Progenitor cell of endocrine pancreas (in vitro differentiated cells): ENCODE measurements around the gene ZCCHC7. TPM values are rescaled to one million over a fixed set of nuclear protein-coding genes. Genes with fewer than 3 reads are reported as not detected.
A peak's percentile ranks its signal among the peaks of the same experiment; 100 is the strongest.

ENCODE experiments used
- DNase-seq: peaks from one replicate; pipeline ENCODE4 v3.0.0; 2021; ENCODE audit warnings: low spot score; ENCODE audit not compliant: unreplicated experiment
- H3K27ac Mint-ChIP-seq: 2 replicates; pipeline ENCODE4 v1.8.0; 2021; ENCODE audit warnings: mild to moderate bottlenecking, moderate library complexity, mixed read lengths
- H3K27me3 Mint-ChIP-seq: 2 replicates; pipeline ENCODE4 v1.8.0; 2021; ENCODE audit warnings: mixed read lengths
- H3K36me3 Mint-ChIP-seq: 2 replicates; pipeline ENCODE4 v1.8.0; 2022; ENCODE audit warnings: mixed read lengths; ENCODE audit not compliant: insufficient read depth
- H3K4me1 Mint-ChIP-seq: 2 replicates; pipeline ENCODE4 v1.8.0; 2021; ENCODE audit warnings: low read depth, mixed read lengths
- H3K4me3 Mint-ChIP-seq: 2 replicates; pipeline ENCODE4 v1.8.0; 2021; ENCODE audit warnings: low read depth, mild to moderate bottlenecking, moderate library complexity, mixed read lengths
- H3K9me3 Mint-ChIP-seq: 2 replicates; pipeline ENCODE4 v1.8.0; 2021; ENCODE audit warnings: low read depth, mixed read lengths
- total RNA-seq: library from RNA; stranded (reverse); gene quantifications from 2 replicates; pipeline ENCODE4 v1.2.1, GENCODE V29; 2021
- TF ChIP-seq, protein P1 (sequence below): fragments of 200-600 bp; sonication (generic); IDR thresholded peaks from one replicate; pipeline ENCODE4 v1.5.0; 2021; ENCODE audit warnings: antibody characterized with exemption, mild to moderate bottlenecking; ENCODE audit not compliant: unreplicated experiment

Gene ZCCHC7
- total RNA-seq, 1 donor from 2014 or later: 16.6 TPM

- Mint-ChIP-seq H3K27ac (no peak overlapping the region), H3K9me3 (no peaks in the 10 kb centered on the region), H3K4me1 (peaks cover 7% of the 10 kb centered on the region), H3K36me3 (peaks cover 12% of the 10 kb centered on the region), H3K27me3 (no peaks in the 10 kb centered on the region), H3K4me3 (no peak overlapping the region)
- TF ChIP-seq, protein P1, sequence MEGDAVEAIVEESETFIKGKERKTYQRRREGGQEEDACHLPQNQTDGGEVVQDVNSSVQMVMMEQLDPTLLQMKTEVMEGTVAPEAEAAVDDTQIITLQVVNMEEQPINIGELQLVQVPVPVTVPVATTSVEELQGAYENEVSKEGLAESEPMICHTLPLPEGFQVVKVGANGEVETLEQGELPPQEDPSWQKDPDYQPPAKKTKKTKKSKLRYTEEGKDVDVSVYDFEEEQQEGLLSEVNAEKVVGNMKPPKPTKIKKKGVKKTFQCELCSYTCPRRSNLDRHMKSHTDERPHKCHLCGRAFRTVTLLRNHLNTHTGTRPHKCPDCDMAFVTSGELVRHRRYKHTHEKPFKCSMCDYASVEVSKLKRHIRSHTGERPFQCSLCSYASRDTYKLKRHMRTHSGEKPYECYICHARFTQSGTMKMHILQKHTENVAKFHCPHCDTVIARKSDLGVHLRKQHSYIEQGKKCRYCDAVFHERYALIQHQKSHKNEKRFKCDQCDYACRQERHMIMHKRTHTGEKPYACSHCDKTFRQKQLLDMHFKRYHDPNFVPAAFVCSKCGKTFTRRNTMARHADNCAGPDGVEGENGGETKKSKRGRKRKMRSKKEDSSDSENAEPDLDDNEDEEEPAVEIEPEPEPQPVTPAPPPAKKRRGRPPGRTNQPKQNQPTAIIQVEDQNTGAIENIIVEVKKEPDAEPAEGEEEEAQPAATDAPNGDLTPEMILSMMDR: no peak
- no peak for DNase-seq
These were observed 31.4 kb downstream of the ZCCHC7 start for GRCh38 chr9:37151812-37152211.

DNA sequence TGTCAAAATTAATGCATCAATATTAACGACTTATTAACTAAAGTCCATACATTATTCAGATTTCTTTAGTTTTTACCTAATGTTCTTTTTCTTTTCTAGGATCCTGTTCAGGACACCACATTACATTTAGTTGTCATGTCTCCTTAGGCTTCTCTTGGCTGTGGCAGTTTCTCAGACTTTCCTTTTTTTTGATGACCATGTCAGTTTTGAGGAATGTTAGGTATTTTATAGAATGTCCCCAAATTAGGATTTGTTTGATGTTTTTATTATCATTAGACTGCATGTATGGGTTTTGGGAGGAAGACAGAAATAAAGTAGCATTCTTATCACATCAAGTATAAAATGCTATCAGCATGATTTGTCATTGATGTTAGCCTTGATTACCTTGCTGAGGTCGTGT, 32.0 kb downstream of the ZCCHC7 start:
- Mint-ChIP-seq H3K27ac (peak overlapping the region; percentile 62), H3K27me3 (no peaks in the 10 kb centered on the region), H3K4me3 (no peak overlapping the region), H3K36me3 (peaks cover 12% of the 10 kb centered on the region), H3K4me1 (peaks cover 9% of the 10 kb centered on the region), H3K9me3 (no peaks in the 10 kb centered on the region)
- TF ChIP-seq, protein P1: no peak
- DNase-seq: no peak

DNA sequence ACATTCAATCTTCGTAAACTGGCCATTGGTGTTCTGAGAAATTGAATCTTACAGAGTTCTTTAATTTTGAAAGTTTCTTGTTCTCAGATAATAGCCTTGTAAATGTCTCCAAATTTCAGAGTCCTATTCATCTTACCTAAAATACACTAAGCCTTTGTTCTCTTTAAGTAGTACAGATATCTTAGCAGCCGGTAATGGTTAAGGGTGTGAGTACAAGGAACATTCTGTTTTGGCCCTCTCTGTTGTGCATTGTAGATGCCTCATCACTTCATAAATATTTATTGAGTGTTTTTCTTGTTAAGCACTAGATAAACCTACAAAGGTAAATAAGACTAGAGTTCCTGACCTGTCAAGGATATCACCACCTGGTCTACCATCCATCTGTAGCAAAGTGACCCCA, 35.2 kb downstream of the ZCCHC7 start:
- Mint-ChIP-seq H3K4me1 (peaks cover 9% of the 10 kb centered on the region), H3K9me3 (no peaks in the 10 kb centered on the region), H3K27ac (no peak overlapping the region), H3K36me3 (peaks cover 11% of the 10 kb centered on the region), H3K4me3 (no peak overlapping the region), H3K27me3 (no peaks in the 10 kb centered on the region)
- TF ChIP-seq, protein P1: no peak
- no peak for DNase-seq

DNA sequence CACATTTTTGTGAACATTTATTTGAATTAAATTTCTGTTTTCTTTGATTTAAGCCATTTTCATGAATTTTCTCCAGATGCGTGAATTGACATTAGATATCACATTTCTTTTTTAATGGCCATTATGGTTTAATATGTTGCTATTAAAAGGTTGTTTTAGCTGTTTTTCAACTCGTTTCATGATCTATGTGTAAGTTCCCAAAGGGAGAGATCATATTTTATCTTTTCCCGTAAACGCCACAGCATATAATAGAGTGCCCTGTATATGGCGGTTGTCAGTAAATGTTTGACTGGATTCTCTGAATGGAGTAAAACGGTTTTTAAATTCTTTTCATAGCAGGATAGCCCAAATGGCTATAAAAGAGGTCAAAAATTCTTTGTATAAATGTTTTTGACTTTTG, 35.8 kb downstream of the ZCCHC7 start:
- Mint-ChIP-seq H3K4me3 (no peak overlapping the region), H3K27me3 (no peaks in the 10 kb centered on the region), H3K36me3 (peaks cover 11% of the 10 kb centered on the region), H3K4me1 (peaks cover 9% of the 10 kb centered on the region), H3K27ac (no peak overlapping the region), H3K9me3 (no peaks in the 10 kb centered on the region)
- no peak for DNase-seq
- TF ChIP-seq, protein P1: no peak

GRCh38 chr9:37156781-37157356, 36.5 kb downstream of the ZCCHC7 start:
- no peak overlapping the region for H3K4me3 Mint-ChIP-seq
- H3K36me3 Mint-ChIP-seq: peaks cover 15% of the 10 kb centered on the region
- TF ChIP-seq, protein P1: no peak
- H3K4me1 Mint-ChIP-seq: peaks cover 9% of the 10 kb centered on the region
- no peak overlapping the region for H3K27ac Mint-ChIP-seq
- H3K27me3 Mint-ChIP-seq: no peaks in the 10 kb centered on the region
- H3K9me3 Mint-ChIP-seq: no peaks in the 10 kb centered on the region
- DNase-seq: no peak
